Osteocyte (in vitro differentiated cells): ENCODE data around the gene ITGA1. TPM values are rescaled to one million over a fixed set of nuclear protein-coding genes. Genes with fewer than 3 reads are reported as not detected.

Source experiments
- DNase-seq: peaks from one replicate; pipeline ENCODE4 v3.0.0; 2021; ENCODE audit warnings: mixed read lengths; ENCODE audit not compliant: unreplicated experiment; ENCODE audit errors: extremely low spot score
- H3K27ac Mint-ChIP-seq: one replicate; pipeline ENCODE4 v1.8.0; 2021; ENCODE audit warnings: mild to moderate bottlenecking, mixed read lengths; ENCODE audit not compliant: unreplicated experiment
- H3K27me3 Mint-ChIP-seq: one replicate; pipeline ENCODE4 v1.8.0; 2021; ENCODE audit warnings: mixed read lengths; ENCODE audit not compliant: unreplicated experiment
- H3K36me3 Mint-ChIP-seq: one replicate; pipeline ENCODE4 v1.8.0; 2021; ENCODE audit warnings: mixed read lengths; ENCODE audit not compliant: unreplicated experiment
- H3K4me1 Mint-ChIP-seq: one replicate; pipeline ENCODE4 v1.8.0; 2021; ENCODE audit warnings: mixed read lengths; ENCODE audit not compliant: unreplicated experiment
- H3K4me3 Mint-ChIP-seq: one replicate; pipeline ENCODE4 v1.8.0; 2021; ENCODE audit warnings: mild to moderate bottlenecking, moderate library complexity, mixed read lengths; ENCODE audit not compliant: unreplicated experiment
- H3K9me3 Mint-ChIP-seq: one replicate; pipeline ENCODE4 v1.8.0; 2021; ENCODE audit warnings: mixed read lengths; ENCODE audit not compliant: unreplicated experiment
- total RNA-seq: library from RNA; stranded (reverse); gene quantifications from 2 replicates; pipeline ENCODE4 v1.2.1, GENCODE V29; 2021
- TF ChIP-seq, protein P1 (sequence below): fragments of 200-600 bp; sonication (generic); IDR thresholded peaks from 2 replicates; pipeline ENCODE4 v1.5.0; 2021; ENCODE audit warnings: antibody characterized with exemption, mild to moderate bottlenecking, moderate library complexity

ITGA1 gene
- total RNA-seq, 1 donor from 2014 or later = 150 TPM

DNA sequence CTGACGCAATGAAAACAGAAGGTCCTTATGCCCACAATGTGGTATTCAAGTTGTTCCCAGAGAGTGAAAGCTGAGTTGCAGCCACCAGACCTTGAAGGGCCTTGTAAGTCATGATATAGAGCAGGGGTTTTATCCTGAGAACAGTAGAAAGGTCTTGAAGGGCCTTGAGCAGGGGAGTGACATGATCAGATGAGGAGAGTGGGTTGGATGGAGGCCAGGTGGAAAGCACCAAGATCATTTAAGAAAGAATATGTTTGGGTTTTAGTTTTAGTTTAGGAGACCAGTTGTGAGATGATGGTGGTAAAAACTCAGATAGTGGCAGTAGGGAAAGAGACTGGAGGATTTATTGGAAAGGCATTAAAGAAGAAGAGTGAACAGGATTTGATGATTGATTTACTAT, 207.4 kb downstream of the ITGA1 start:
- H3K4me3 Mint-ChIP-seq = no peak overlapping the region
- H3K9me3 Mint-ChIP-seq = no peaks in the 10 kb centered on the region
- DNase-seq = no peak
- TF ChIP-seq, protein P1, sequence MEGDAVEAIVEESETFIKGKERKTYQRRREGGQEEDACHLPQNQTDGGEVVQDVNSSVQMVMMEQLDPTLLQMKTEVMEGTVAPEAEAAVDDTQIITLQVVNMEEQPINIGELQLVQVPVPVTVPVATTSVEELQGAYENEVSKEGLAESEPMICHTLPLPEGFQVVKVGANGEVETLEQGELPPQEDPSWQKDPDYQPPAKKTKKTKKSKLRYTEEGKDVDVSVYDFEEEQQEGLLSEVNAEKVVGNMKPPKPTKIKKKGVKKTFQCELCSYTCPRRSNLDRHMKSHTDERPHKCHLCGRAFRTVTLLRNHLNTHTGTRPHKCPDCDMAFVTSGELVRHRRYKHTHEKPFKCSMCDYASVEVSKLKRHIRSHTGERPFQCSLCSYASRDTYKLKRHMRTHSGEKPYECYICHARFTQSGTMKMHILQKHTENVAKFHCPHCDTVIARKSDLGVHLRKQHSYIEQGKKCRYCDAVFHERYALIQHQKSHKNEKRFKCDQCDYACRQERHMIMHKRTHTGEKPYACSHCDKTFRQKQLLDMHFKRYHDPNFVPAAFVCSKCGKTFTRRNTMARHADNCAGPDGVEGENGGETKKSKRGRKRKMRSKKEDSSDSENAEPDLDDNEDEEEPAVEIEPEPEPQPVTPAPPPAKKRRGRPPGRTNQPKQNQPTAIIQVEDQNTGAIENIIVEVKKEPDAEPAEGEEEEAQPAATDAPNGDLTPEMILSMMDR = no peak
- H3K27ac Mint-ChIP-seq = no peak overlapping the region
- peaks cover 14% of the 10 kb centered on the region for H3K27me3 Mint-ChIP-seq
- H3K4me1 Mint-ChIP-seq = peaks cover 5% of the 10 kb centered on the region
- H3K36me3 Mint-ChIP-seq = no peaks in the 10 kb centered on the region

DNA sequence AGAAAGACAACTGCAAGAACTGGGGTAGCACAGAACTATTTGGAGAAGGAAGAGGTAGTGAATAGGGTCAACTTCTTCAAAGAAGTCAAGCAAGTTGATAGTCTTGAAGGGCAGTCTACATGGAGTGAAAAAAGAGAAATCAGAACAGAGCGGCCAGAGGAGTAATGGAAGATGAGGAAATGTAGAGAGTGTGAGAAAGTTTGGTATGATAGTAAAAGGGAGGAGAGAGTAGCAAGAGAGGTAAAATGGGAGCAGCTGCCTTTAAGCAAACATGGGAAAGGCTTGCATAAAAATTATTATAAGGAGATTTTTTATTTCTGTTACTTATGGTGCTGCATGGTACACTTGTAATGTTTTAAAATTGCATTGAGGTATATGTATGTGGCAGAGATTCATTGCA, 208.2 kb downstream of the ITGA1 start:
- TF ChIP-seq, protein P1 = no peak
- no peaks in the 10 kb centered on the region for H3K4me1 Mint-ChIP-seq
- H3K27ac Mint-ChIP-seq = no peak overlapping the region
- DNase-seq = no peak
- no peak overlapping the region for H3K4me3 Mint-ChIP-seq
- no peaks in the 10 kb centered on the region for H3K9me3 Mint-ChIP-seq
- peaks cover 13% of the 10 kb centered on the region for H3K27me3 Mint-ChIP-seq
- H3K36me3 Mint-ChIP-seq = no peaks in the 10 kb centered on the region

DNA sequence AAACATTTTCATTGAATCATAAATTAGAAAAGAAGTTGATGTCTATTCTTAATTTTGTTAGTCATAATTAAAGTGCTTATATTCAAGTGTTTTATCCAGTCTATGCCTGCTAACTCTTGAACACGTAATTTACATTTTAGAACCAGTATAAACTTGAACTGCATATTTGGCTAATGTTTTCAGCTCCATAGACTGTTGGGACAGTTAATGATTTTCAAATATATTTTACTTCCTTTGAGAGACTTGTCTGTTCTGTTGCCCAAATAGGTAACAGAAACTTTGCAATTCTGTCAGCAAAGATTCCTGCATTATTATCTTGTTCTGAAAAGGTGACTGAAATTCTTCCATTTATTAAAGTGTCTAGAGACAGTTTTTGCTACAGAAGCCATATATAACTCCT, 209.3 kb downstream of the ITGA1 start:
- Mint-ChIP-seq H3K4me3 (no peak overlapping the region), H3K27ac (no peak overlapping the region), H3K36me3 (no peaks in the 10 kb centered on the region), H3K27me3 (peaks cover 10% of the 10 kb centered on the region), H3K9me3 (no peaks in the 10 kb centered on the region), H3K4me1 (no peaks in the 10 kb centered on the region)
- DNase-seq = no peak
- TF ChIP-seq, protein P1 = no peak

DNA sequence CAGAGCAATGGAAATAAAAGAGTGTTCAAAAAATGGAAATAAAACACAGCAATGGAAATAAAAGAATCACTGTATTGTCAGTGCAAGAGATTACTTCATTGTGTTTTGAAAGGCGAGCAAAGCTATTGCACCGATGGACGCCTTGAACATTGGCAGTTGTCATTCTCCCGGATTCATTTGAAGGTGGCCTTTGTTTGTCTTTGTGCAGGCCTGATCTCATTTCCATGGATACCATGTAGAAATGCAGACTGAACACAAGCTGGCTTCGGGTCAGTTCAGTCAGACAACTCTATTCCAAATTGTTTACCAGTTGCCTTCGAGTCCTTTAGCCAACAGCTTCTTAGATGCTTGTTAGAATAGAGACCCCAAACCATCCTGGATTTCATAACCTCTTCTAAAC, 209.7 kb downstream of the ITGA1 start:
- no peak overlapping the region for H3K4me3 Mint-ChIP-seq
- H3K27ac Mint-ChIP-seq = no peak overlapping the region
- no peaks in the 10 kb centered on the region for H3K4me1 Mint-ChIP-seq
- H3K9me3 Mint-ChIP-seq = no peaks in the 10 kb centered on the region
- H3K36me3 Mint-ChIP-seq = no peaks in the 10 kb centered on the region
- H3K27me3 Mint-ChIP-seq = peaks cover 6% of the 10 kb centered on the region
- no peak for DNase-seq
- TF ChIP-seq, protein P1 = no peak

DNA sequence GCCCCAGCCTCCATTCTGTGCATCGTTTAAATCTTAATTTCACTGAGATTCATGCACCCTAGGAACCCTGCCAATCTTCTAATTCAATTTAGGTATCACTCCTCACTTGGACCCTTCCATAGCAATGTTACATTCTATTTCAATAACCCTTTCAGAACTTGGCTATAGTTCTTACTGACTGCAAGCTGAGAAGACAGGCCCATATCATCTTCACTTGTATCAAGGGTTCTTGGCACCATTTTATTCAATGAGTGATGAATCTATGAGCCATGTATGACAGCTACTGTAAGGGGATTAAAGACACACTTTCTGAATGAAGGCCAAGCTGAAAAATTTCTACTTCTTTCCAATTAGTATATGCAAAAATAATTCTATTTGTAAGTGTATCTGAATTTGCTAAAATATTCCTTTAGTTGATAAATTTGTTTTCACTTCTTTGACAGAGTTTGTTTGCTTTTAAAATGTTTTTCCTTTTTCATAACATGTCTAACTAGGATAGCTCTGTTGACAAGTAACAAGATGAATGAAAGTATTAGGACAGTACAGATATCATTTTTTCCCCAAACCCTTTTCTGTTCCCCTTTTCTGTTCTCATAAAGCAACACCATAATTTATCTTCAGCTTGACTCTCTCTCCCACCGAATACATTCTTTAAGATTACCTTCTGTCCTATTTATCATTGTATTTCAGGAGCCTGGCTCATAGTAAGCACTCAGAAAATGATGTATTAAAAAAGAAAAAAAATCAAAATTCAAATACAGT, 211.0 kb downstream of the ITGA1 start:
- Mint-ChIP-seq H3K4me3 (no peak overlapping the region), H3K27ac (no peak overlapping the region)
- DNase-seq = no peak

More for the DNA sequence above, 211.0 kb downstream of the ITGA1 start:
- H3K36me3 Mint-ChIP-seq = no peaks in the 10 kb centered on the region
- no peaks in the 10 kb centered on the region for H3K9me3 Mint-ChIP-seq
- H3K4me1 Mint-ChIP-seq = no peaks in the 10 kb centered on the region
- TF ChIP-seq, protein P1 = no peak
- peaks cover 2% of the 10 kb centered on the region for H3K27me3 Mint-ChIP-seq
